Ovary (tissue), 9 donors: ENCODE results near the gene CACHD1. TPM values are rescaled to one million over a fixed set of nuclear protein-coding genes. Genes with fewer than 3 reads are reported as not detected.

Experiments used
- DNase-seq, 5 donors: peaks; one replicate each; pipeline ENCODE4 v3.0.0-alpha.2; 2019 to 2020
- H3K27ac ChIP-seq, 2 donors: fragments of 200-600 bp; one replicate each; pipeline versions ENCODE4 v1.5.1 to v1.8.0; 2019 to 2022
- H3K27me3 ChIP-seq: fragments of 200-600 bp; one replicate; pipeline ENCODE4 v1.8.0; 2022
- H3K36me3 ChIP-seq: fragments of 200-600 bp; sonication (generic); one replicate; pipeline ENCODE4 v1.5.1; 2019
- H3K4me1 ChIP-seq: one replicate; pipeline ENCODE4 v1.8.1; 2013; ENCODE audit warnings: mild to moderate bottlenecking, moderate library complexity; ENCODE audit not compliant: insufficient read depth
- H3K4me3 ChIP-seq: fragments of 200-600 bp; sonication (generic); one replicate; pipeline ENCODE4 v1.5.1; 2017
- H3K9me3 ChIP-seq, 2 donors: fragments of 200-600 bp in 1 of 2; sonication (generic) in 1 of 2; one replicate each; pipeline versions ENCODE4 v1.5.1 to v1.8.1; 2013 to 2019; ENCODE audit warnings: mild to moderate bottlenecking in 1 of 2, moderate library complexity in 1 of 2
- CTCF ChIP-seq, 3 donors: fragments of 450-650 bp in 2 of 3; fragments of 200-600 bp in 1 of 3; IDR thresholded peaks; one replicate each; pipeline versions ENCODE4 v1.5.1 to v1.8.0; 2016 to 2022; ENCODE audit warnings: antibody characterized with exemption in 3 of 3, mild to moderate bottlenecking in 1 of 3
- EP300 ChIP-seq: sonication (generic); formaldehyde crosslinking; IDR thresholded peaks from one replicate; pipeline ENCODE4 v1.6.1; 2017; ENCODE audit warnings: antibody characterized with exemption
- POLR2A ChIP-seq: fragments of 450-650 bp; IDR thresholded peaks from one replicate; pipeline ENCODE4 v1.6.1; 2017; ENCODE audit warnings: antibody characterized with exemption, mild to moderate bottlenecking, moderate library complexity
- WGBS, 3 donors: extraction: QIAGEN DNeasy Blood & Tissue Kit in 1 of 3; methylation state at CpG; one replicate each; pipeline versions ENCODE4 v1.1.5 to v1.1.7; 2013 to 2017; 5-methylcytosine and 5-hydroxymethylcytosine counted together
- intact Hi-C, 4 donors: fragments of 100-400 bp; cut with DNase I; formaldehyde crosslinking; loops; one replicate each; pipeline versions ENCODE4 v1.11.0 to v1.15.1; 2022 to 2023
- polyA plus RNA-seq, 2 donors: library from polyadenylated mRNA; stranded (reverse); fragments of 200-250 nt in 1 of 2; fragments of 350-450 nt in 1 of 2; fragmentation: Illumina TruSeq in 1 of 2; extraction: RNeasy Lipid Tissue Mini Kit (QIAGEN cat#74804) in 1 of 2; gene quantifications; one replicate each; pipeline ENCODE4 v1.2.3, GENCODE V29; 2013 to 2014
- total RNA-seq, 7 donors: library from RNA; depleted of rRNA in 2 of 7; stranded (reverse); fragments of >200 nt in 2 of 7; fragmentation: NEBNext Ultra II Directional in 3 of 7; extraction: Animal tissue kit (Norgen Biotek cat#: 25700) in 3 of 7; gene quantifications; one replicate each; pipeline versions ENCODE4 v1.1.0 to v1.2.4, GENCODE V29; 2016 to 2023
- donor health status: DM: no; HTN: no; CAD: no; lungs with moderate emphysema.
- donor health status: DM: no; HTN: no; CAD: no.
- donor health status: Bipolar disorder and iron deficiency.
- donor health status: DM: yes; HTN: yes; CAD: no.
- donor health status: DM: no; HTN: no; CAD: no.
- donor health status: DM: yes; HTN: yes; CAD: no.

Gene CACHD1
- total and polyA plus RNA-seq, 9 donors, result 17.0 to 33.1 (median 23.2) TPM

- no peaks in the 10 kb centered on the region for H3K4me1 ChIP-seq
- intact Hi-C loops, result loop anchor here in 2 of 4 donors (10.0 kb wide), 1 partner anchor 176 kb away; the partner anchor contains the start of gene CACHD1 (in 2 of the 2)
- no peaks in the 10 kb centered on the region for H3K27me3 ChIP-seq
- H3K36me3 ChIP-seq, result no peaks in the 10 kb centered on the region
- no peak overlapping the region for H3K4me3 ChIP-seq
- 73 to 90% (median 84%) methylated on average over 2 of the region's 2 CpGs for WGBS, 3 donors
- TF ChIP-seq POLR2A (no peak), EP300 (no peak), CTCF (IDR thresholded peaks at IDR 0.05) (no peak)
- DNase-seq, result no peak
- H3K27ac ChIP-seq, result no peak overlapping the region
- no peaks in the 10 kb centered on the region for H3K9me3 ChIP-seq
Measured at GRCh38 chr1:64650411-64650810, 180.5 kb downstream of the CACHD1 start.

- 59 to 81% (median 75%) methylated on average over 4 of the region's 4 CpGs for WGBS, 3 donors
- Histone ChIP-seq H3K27me3 (no peaks in the 10 kb centered on the region), H3K36me3 (no peaks in the 10 kb centered on the region), H3K27ac (no peak overlapping the region), H3K4me3 (no peak overlapping the region), H3K9me3 (no peaks in the 10 kb centered on the region), H3K4me1 (no peaks in the 10 kb centered on the region)
- no peak for DNase-seq
- intact Hi-C loops, result loop anchor here in 2 of 4 donors (10.0 kb wide), 1 partner anchor 177 kb away; the partner anchor contains the start of gene CACHD1 (in 2 of the 2)
- no peak for TF ChIP-seq POLR2A
- TF ChIP-seq CTCF (IDR thresholded peaks at IDR 0.05), result no peak
- no peak for TF ChIP-seq EP300
Measured at GRCh38 chr1:64651841-64652240, 181.9 kb downstream of the CACHD1 start.

DNA sequence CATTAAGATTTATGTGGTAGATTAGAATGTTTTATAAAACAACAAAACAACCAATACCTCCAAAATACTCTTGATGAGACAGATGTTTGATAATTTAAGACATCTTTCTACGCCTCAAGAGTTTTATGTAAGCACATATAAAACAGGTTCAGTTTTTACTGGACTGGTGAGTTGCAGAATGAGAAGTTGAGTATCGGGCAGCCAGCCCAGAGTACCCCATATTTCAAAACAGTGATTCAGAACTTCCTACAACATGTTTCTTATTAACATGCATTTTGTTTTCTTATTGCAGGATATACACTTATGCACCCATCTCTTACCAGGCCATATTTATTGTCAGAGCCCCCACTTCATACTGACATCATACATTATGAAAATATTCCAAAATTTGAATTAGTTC is 183.5 kb downstream of the CACHD1 start:
- TF ChIP-seq POLR2A (no peak), EP300 (no peak), CTCF (IDR thresholded peaks at IDR 0.05) (no peak)
- no peaks in the 10 kb centered on the region for H3K36me3 ChIP-seq
- H3K9me3 ChIP-seq, result no peaks in the 10 kb centered on the region
- intact Hi-C loops, result loop anchor here in 2 of 4 donors (10.0 kb wide), 1 partner anchor 179 kb away; the partner anchor contains the start of gene CACHD1 (in 2 of the 2)
- H3K27me3 ChIP-seq, result no peaks in the 10 kb centered on the region
- no peak overlapping the region for H3K4me3 ChIP-seq
- WGBS, 3 donors, result 87 to 98% (median 95%) methylated on average over 2 of the region's 2 CpGs
- DNase-seq, result no peak
- H3K4me1 ChIP-seq, result no peaks in the 10 kb centered on the region
- no peak overlapping the region for H3K27ac ChIP-seq

DNA sequence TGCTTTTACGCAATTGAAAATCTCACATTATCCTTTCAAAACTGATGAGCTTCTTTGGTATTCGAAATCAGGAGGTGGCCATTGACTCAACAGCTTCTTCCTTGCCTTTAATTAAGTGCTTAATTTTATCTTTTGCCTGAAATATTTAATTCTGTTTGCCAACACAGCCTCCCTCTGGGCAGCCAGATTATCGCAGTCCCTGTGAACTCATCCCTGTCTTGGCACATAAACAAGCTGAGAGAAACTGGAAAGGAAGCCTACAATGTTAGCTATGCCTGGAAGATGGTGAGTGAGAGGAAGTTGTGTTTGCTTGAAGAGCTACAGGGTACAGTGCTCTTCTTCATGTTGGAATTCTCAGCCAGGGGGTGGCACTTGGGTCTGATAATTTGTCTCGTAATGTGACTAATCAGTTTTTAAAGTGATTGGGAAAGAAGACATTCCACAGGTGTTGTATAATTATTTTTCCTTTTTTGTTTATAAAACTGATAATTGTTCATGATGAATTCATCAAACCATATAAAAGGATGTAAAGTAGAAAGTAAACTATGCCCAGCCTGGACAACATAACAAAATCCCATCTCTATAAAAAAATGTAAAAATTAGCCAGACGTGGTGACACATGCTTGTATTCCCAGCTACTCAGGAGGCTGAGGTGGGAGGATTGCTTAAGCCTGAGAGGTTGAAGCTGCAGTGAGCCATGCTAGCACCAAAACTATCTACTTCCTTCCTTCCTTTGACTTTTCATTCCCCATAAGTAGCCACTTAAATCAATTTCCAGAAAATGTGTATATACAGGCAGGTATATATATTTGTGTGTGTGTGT is 184.8 kb downstream of the CACHD1 start:
- Histone ChIP-seq H3K4me3 (no peak overlapping the region), H3K36me3 (no peaks in the 10 kb centered on the region), H3K27ac (no peak overlapping the region), H3K27me3 (no peaks in the 10 kb centered on the region), H3K9me3 (no peaks in the 10 kb centered on the region), H3K4me1 (no peaks in the 10 kb centered on the region)
- intact Hi-C loops, result loop anchor here in 2 of 4 donors (10.0 kb wide), 1 partner anchor 180 kb away; the partner anchor contains the start of gene CACHD1 (in 2 of the 2)
- 49 to 64% (median 59%) methylated on average over 5 of the region's 5 CpGs for WGBS, 3 donors
- DNase-seq, result peak in 3 of 5 donors; percentile 25 to 44 (median 31)
- no peak for TF ChIP-seq POLR2A
- peak in 2 of 3 donors; percentile 39 to 41 for TF ChIP-seq CTCF (IDR thresholded peaks at IDR 0.05)
